Ovary (tissue), 9 donors: Measurements from ENCODE around the gene SLC36A2. TPM values are rescaled to one million over a fixed set of nuclear protein-coding genes. Genes with fewer than 3 reads are reported as not detected.

Experiments
- DNase-seq, 5 donors: peaks; one replicate each; pipeline ENCODE4 v3.0.0-alpha.2; 2019 to 2020
- H3K27ac ChIP-seq, 2 donors: fragments of 200-600 bp; one replicate each; pipeline versions ENCODE4 v1.5.1 to v1.8.0; 2019 to 2022
- H3K27me3 ChIP-seq: fragments of 200-600 bp; one replicate; pipeline ENCODE4 v1.8.0; 2022
- H3K36me3 ChIP-seq: fragments of 200-600 bp; sonication (generic); one replicate; pipeline ENCODE4 v1.5.1; 2019
- H3K4me1 ChIP-seq: one replicate; pipeline ENCODE4 v1.8.1; 2013; ENCODE audit warnings: mild to moderate bottlenecking, moderate library complexity; ENCODE audit not compliant: insufficient read depth
- H3K4me3 ChIP-seq: fragments of 200-600 bp; sonication (generic); one replicate; pipeline ENCODE4 v1.5.1; 2017
- H3K9me3 ChIP-seq, 2 donors: fragments of 200-600 bp in 1 of 2; sonication (generic) in 1 of 2; one replicate each; pipeline versions ENCODE4 v1.5.1 to v1.8.1; 2013 to 2019; ENCODE audit warnings: mild to moderate bottlenecking in 1 of 2, moderate library complexity in 1 of 2
- EP300 ChIP-seq: sonication (generic); formaldehyde crosslinking; IDR thresholded peaks from one replicate; pipeline ENCODE4 v1.6.1; 2017; ENCODE audit warnings: antibody characterized with exemption
- POLR2A ChIP-seq: fragments of 450-650 bp; IDR thresholded peaks from one replicate; pipeline ENCODE4 v1.6.1; 2017; ENCODE audit warnings: antibody characterized with exemption, mild to moderate bottlenecking, moderate library complexity
- WGBS, 3 donors: extraction: QIAGEN DNeasy Blood & Tissue Kit in 1 of 3; methylation state at CpG; one replicate each; pipeline versions ENCODE4 v1.1.5 to v1.1.7; 2013 to 2017; 5-methylcytosine and 5-hydroxymethylcytosine counted together
- intact Hi-C, 4 donors: fragments of 100-400 bp; cut with DNase I; formaldehyde crosslinking; loops; one replicate each; pipeline versions ENCODE4 v1.11.0 to v1.15.1; 2022 to 2023
- polyA plus RNA-seq, 2 donors: library from polyadenylated mRNA; stranded (reverse); fragments of 200-250 nt in 1 of 2; fragments of 350-450 nt in 1 of 2; fragmentation: Illumina TruSeq in 1 of 2; extraction: RNeasy Lipid Tissue Mini Kit (QIAGEN cat#74804) in 1 of 2; gene quantifications; one replicate each; pipeline ENCODE4 v1.2.3, GENCODE V29; 2013 to 2014
- total RNA-seq, 7 donors: library from RNA; depleted of rRNA in 2 of 7; stranded (reverse); fragments of >200 nt in 2 of 7; fragmentation: NEBNext Ultra II Directional in 3 of 7; extraction: Animal tissue kit (Norgen Biotek cat#: 25700) in 3 of 7; gene quantifications; one replicate each; pipeline versions ENCODE4 v1.1.0 to v1.2.4, GENCODE V29; 2016 to 2023
- TF ChIP-seq, protein P1 (sequence below), 3 donors: fragments of 450-650 bp in 2 of 3; fragments of 200-600 bp in 1 of 3; IDR thresholded peaks; one replicate each; pipeline versions ENCODE4 v1.5.1 to v1.8.0; 2016 to 2022; ENCODE audit warnings: antibody characterized with exemption in 3 of 3, mild to moderate bottlenecking in 1 of 3
- donor health status: DM: no; HTN: no; CAD: no; lungs with moderate emphysema.
- donor health status: DM: no; HTN: no; CAD: no.
- donor health status: Bipolar disorder and iron deficiency.
- donor health status: DM: yes; HTN: yes; CAD: no.
- donor health status: DM: no; HTN: no; CAD: no.
- donor health status: DM: yes; HTN: yes; CAD: no.

The SLC36A2 gene
- total and polyA plus RNA-seq, 9 donors = not detected

DNA sequence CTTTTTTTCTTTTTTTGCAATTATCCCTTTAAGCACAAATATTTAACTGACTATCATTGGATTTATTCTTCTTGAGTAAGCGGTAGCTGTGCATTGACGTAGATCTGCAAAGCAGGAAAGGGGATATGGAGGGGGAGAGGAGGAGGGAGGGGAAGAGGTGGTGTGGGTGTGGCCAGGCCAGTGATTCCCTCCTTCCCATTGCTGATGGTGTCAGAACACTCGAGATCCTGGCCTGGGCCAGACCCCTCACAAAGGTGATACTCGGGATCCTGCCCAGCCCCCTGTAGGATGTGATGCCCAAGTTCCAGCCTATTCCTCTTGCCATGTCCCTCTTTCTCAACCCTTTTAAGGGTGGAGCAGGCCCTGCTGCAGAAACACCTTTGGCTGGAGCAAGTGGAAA, 53.7 kb downstream of the SLC36A2 start:
- Histone ChIP-seq H3K36me3 (no peaks in the 10 kb centered on the region), H3K27me3 (no peaks in the 10 kb centered on the region), H3K4me3 (no peak overlapping the region), H3K27ac (no peak overlapping the region), H3K4me1 (no peaks in the 10 kb centered on the region), H3K9me3 (no peaks in the 10 kb centered on the region)
- intact Hi-C loops = no loop called here
- 22 to 38% (median 30%) methylated on average over 4 of the region's 4 CpGs for WGBS, 3 donors
- TF ChIP-seq EP300 (no peak), POLR2A (no peak)
- TF ChIP-seq, protein P1, sequence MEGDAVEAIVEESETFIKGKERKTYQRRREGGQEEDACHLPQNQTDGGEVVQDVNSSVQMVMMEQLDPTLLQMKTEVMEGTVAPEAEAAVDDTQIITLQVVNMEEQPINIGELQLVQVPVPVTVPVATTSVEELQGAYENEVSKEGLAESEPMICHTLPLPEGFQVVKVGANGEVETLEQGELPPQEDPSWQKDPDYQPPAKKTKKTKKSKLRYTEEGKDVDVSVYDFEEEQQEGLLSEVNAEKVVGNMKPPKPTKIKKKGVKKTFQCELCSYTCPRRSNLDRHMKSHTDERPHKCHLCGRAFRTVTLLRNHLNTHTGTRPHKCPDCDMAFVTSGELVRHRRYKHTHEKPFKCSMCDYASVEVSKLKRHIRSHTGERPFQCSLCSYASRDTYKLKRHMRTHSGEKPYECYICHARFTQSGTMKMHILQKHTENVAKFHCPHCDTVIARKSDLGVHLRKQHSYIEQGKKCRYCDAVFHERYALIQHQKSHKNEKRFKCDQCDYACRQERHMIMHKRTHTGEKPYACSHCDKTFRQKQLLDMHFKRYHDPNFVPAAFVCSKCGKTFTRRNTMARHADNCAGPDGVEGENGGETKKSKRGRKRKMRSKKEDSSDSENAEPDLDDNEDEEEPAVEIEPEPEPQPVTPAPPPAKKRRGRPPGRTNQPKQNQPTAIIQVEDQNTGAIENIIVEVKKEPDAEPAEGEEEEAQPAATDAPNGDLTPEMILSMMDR (IDR thresholded peaks at IDR 0.05) = no peak
- no peak for DNase-seq

DNA sequence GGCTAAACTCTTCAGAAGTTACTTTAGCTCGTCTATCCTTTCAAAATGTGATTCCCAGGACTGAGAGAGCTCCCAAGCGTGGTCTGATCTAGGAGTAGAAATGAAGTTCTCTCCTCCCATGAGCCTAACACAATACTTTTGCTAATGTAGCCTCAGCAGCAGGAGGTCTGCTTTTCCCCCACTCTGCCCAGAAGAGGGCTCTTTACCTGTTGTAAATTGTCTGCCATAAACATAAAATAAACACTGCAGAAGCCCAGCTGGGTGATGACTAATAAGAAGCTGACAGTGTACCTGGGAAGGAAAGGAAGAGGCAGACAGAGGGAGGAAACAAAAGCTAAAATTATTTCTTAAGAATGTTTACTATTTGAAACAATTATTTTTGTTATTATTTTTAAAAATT, 59.2 kb downstream of the SLC36A2 start:
- Histone ChIP-seq H3K9me3 (no peaks in the 10 kb centered on the region), H3K4me1 (no peaks in the 10 kb centered on the region), H3K36me3 (no peaks in the 10 kb centered on the region), H3K27ac (no peak overlapping the region), H3K27me3 (no peaks in the 10 kb centered on the region), H3K4me3 (no peak overlapping the region)
- 44 to 48% (median 46%) methylated on average over 2 of the region's 2 CpGs for WGBS, 3 donors
- no peak for DNase-seq
- intact Hi-C loops = no loop called here
- TF ChIP-seq EP300 (no peak), POLR2A (no peak)
- TF ChIP-seq, protein P1 (IDR thresholded peaks at IDR 0.05) = no peak

DNA sequence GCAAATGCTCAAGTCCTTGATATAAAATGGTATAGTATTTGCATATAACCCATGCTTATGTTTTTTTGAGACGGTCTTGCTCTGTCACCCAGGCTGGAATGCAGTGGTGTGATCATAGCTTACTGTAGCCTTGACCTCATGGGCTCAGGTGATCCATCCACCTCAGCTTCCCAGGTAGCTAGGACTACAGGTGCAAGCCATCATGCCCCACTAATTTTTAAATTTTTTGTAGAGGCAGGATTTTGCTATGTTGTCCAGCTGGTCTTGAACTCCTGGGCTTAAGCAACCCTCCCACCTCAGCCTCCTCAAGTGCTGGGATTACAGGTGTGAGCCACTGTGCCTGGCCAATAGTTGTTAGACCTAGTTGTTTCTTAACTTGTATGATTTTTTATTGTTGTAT, 61.1 kb downstream of the SLC36A2 start:
- Histone ChIP-seq H3K4me1 (no peaks in the 10 kb centered on the region), H3K4me3 (no peak overlapping the region), H3K27ac (no peak overlapping the region), H3K36me3 (no peaks in the 10 kb centered on the region), H3K9me3 (no peaks in the 10 kb centered on the region), H3K27me3 (no peaks in the 10 kb centered on the region)
- no peak for DNase-seq
- intact Hi-C loops = no loop called here
- TF ChIP-seq EP300 = no peak
- TF ChIP-seq POLR2A = no peak
- 85 to 100% (median 87%) methylated on average over 1 of the region's 1 CpG for WGBS, 3 donors

DNA sequence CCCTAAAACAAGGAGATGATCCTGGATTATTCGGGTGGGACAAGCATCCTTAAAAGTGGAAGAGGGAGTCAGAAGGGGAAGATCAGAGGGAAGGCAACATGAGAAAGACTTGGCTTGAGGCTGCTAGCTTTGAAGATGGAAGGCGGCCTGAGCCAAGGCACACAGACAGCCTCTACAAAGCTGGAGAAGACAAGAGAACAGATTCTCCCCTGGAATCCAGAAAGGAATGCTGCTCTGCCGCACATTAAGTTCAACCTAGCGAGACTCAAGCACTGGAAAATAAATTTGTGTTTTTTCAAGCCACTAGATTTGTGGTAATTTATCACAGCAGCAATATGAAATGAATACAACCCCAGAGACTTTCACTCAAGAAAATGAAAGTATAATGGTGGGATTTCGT, 61.7 kb downstream of the SLC36A2 start:
- H3K4me1 ChIP-seq = no peaks in the 10 kb centered on the region
- no peak overlapping the region for H3K4me3 ChIP-seq
- intact Hi-C loops = no loop called here
- no peaks in the 10 kb centered on the region for H3K27me3 ChIP-seq
- DNase-seq = no peak
- WGBS, 3 donors = 51 to 63% (median 52%) methylated on average over 5 of the region's 5 CpGs
- no peak overlapping the region for H3K27ac ChIP-seq
- no peaks in the 10 kb centered on the region for H3K36me3 ChIP-seq
- H3K9me3 ChIP-seq = no peaks in the 10 kb centered on the region
- TF ChIP-seq POLR2A = no peak
- no peak for TF ChIP-seq EP300
- TF ChIP-seq, protein P1 (IDR thresholded peaks at IDR 0.05) = no peak

DNA sequence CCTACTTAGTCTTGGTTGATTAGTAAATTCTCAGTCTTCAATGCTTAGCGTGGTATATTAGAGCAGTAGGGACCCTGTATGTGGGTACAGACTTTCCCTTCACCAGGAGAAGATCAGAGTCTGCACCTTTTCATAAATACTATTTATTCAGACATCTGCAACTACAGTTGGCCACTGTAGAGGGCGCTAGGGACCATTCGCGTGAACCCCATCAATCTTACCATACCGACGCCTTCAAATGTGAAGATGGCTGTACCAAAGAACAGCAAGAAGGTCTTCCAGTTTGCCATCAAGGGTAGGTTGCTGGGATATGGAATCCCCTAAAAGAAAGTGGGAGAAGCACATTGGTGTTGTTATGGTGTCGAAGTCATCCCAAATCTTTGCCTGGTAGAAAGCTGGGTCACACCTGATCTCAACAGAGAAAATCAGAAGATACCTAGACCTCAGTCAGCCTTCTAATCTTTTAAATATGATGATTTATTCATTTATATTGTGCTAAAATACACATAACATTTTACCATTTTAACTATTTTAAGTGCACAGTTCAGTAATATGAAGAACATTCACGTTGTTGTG, 62.9 kb downstream of the SLC36A2 start:
- intact Hi-C loops = no loop called here
- no peaks in the 10 kb centered on the region for H3K9me3 ChIP-seq

More for the DNA sequence above, 62.9 kb downstream of the SLC36A2 start:
- Histone ChIP-seq H3K36me3 (no peaks in the 10 kb centered on the region), H3K4me1 (no peaks in the 10 kb centered on the region), H3K4me3 (no peak overlapping the region), H3K27ac (no peak overlapping the region), H3K27me3 (no peaks in the 10 kb centered on the region)
- DNase-seq = no peak
- TF ChIP-seq EP300 (no peak), POLR2A (no peak)
- TF ChIP-seq, protein P1 (IDR thresholded peaks at IDR 0.05) = no peak
- WGBS, 3 donors = 25 to 29% (median 29%) methylated on average over 8 of the region's 8 CpGs
